GM12892 (cell line): ENCODE results near the gene LY86.

Experiments used
- POLR2A ChIP-seq: IDR thresholded peaks from 2 replicates; pipeline ENCODE4 v1.6.1; 2011; ENCODE audit warnings: low read depth, low read length, control low read depth
- TAF1 ChIP-seq: IDR thresholded peaks from 2 replicates; pipeline ENCODE4 v1.6.1; 2011; ENCODE audit warnings: low read depth, mild to moderate bottlenecking, control low read depth, low read length, borderline replicate concordance

GRCh38 chr6:6542357-6542756 lies 46.2 kb upstream of the LY86 start:
- no peak for TF ChIP-seq POLR2A
- no peak for TF ChIP-seq TAF1
